ENCODE data around the gene PRKN.
"Not testable (repeated sequence)": the region's sequence is repeated elsewhere in the genome, so short reads cannot be mapped to it uniquely, and the experiment has no call there.

PRKN gene

GRCh38 chr6:162710419-162710818 lies 17.1 kb downstream of the PRKN start:
- DNase-seq: no peak

- no peak for DNase-seq
These were observed 18.1 kb downstream of the PRKN start for GRCh38 chr6:162709431-162709830.

- no peak for DNase-seq
These were observed 18.6 kb downstream of the PRKN start for GRCh38 chr6:162708971-162709370.

- no peak for DNase-seq
These were observed 21.3 kb downstream of the PRKN start for GRCh38 chr6:162706232-162706631.

GRCh38 chr6:162705736-162706135 lies 21.8 kb downstream of the PRKN start:
- DNase-seq: no peak

- no peak for DNase-seq
These were observed 23.6 kb downstream of the PRKN start for GRCh38 chr6:162704001-162704400.

- DNase-seq: no peak
These were observed 25.1 kb downstream of the PRKN start for GRCh38 chr6:162702446-162702845.

- no peak for DNase-seq
These were observed 26.0 kb downstream of the PRKN start for GRCh38 chr6:162701551-162701950.

GRCh38 chr6:162700966-162701365 lies 26.6 kb downstream of the PRKN start:
- DNase-seq: no peak

GRCh38 chr6:162699961-162700360 lies 27.6 kb downstream of the PRKN start:
- no peak for DNase-seq

GRCh38 chr6:162698440-162698839 lies 29.1 kb downstream of the PRKN start:
- no peak for DNase-seq

GRCh38 chr6:162697872-162698403 lies 29.6 kb downstream of the PRKN start:
- no peak for DNase-seq

GRCh38 chr6:162690158-162690557 lies 37.4 kb downstream of the PRKN start:
- no peak for DNase-seq

- DNase-seq: no peak
These were observed 38.7 kb downstream of the PRKN start for GRCh38 chr6:162688751-162689345.

- no peak for DNase-seq
These were observed 42.0 kb downstream of the PRKN start for GRCh38 chr6:162685586-162685985.

GRCh38 chr6:162684961-162685360 lies 42.6 kb downstream of the PRKN start:
- no peak for DNase-seq

GRCh38 chr6:162684052-162684451 lies 43.5 kb downstream of the PRKN start:
- DNase-seq: no peak

GRCh38 chr6:162683135-162683534 lies 44.4 kb downstream of the PRKN start:
- DNase-seq: no peak

GRCh38 chr6:162681447-162681846 lies 46.1 kb downstream of the PRKN start:
- DNase-seq: no peak

- no peak for DNase-seq
These were observed 46.7 kb downstream of the PRKN start for GRCh38 chr6:162680871-162681270.

- DNase-seq: no peak
These were observed 47.2 kb downstream of the PRKN start for GRCh38 chr6:162680367-162680766.

GRCh38 chr6:162679681-162680080 lies 47.9 kb downstream of the PRKN start:
- DNase-seq: no peak

- DNase-seq: not testable (repeated sequence)
These were observed 48.7 kb downstream of the PRKN start for GRCh38 chr6:162678896-162679295.

GRCh38 chr6:162675503-162675902 lies 52.1 kb downstream of the PRKN start:
- DNase-seq: no peak

- DNase-seq: no peak
These were observed 53.1 kb downstream of the PRKN start for GRCh38 chr6:162674452-162674851.
